ENCODE measurements around the gene NUP210L.

DNA sequence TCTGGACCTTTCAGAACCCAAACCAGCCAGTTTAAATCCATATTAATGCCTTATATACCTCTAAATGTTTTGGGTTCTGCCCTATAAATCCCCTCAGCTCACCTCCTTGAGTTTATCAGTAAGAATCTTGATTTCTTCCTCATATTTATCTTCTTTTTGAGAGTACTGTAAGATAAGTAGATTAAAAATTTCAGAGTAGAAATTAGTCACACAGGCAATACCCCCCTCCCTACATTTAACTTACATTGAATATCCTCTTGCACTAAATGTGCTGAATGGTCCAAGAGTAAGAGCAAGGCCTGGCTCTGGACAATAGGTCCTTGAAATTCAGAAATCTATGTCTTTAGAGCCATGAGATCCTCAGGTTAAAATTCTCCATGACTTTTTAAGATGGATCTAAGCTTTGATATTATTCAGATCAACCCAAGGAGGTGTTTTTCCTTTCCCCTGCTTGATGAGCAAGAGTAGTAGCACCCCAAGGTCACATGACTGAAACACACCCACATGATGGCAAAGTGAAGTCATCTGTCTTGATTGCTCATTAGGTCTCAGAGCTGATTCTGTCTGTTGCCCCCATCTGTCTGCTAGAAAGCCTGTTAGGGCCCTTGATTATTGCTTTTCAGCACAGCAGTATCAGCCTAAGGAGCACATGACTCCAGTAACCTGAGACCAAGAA is 15.8 kb upstream of the NUP210L start:
- no peak for TF ChIP-seq ZNF521 (tag by site-specific recombination; IDR thresholded peaks at IDR 0.05)
- TF ChIP-seq, protein P1, sequence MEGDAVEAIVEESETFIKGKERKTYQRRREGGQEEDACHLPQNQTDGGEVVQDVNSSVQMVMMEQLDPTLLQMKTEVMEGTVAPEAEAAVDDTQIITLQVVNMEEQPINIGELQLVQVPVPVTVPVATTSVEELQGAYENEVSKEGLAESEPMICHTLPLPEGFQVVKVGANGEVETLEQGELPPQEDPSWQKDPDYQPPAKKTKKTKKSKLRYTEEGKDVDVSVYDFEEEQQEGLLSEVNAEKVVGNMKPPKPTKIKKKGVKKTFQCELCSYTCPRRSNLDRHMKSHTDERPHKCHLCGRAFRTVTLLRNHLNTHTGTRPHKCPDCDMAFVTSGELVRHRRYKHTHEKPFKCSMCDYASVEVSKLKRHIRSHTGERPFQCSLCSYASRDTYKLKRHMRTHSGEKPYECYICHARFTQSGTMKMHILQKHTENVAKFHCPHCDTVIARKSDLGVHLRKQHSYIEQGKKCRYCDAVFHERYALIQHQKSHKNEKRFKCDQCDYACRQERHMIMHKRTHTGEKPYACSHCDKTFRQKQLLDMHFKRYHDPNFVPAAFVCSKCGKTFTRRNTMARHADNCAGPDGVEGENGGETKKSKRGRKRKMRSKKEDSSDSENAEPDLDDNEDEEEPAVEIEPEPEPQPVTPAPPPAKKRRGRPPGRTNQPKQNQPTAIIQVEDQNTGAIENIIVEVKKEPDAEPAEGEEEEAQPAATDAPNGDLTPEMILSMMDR (tag by site-specific recombination; IDR thresholded peaks at IDR 0.05) = no peak
- TF ChIP-seq, protein P2, sequence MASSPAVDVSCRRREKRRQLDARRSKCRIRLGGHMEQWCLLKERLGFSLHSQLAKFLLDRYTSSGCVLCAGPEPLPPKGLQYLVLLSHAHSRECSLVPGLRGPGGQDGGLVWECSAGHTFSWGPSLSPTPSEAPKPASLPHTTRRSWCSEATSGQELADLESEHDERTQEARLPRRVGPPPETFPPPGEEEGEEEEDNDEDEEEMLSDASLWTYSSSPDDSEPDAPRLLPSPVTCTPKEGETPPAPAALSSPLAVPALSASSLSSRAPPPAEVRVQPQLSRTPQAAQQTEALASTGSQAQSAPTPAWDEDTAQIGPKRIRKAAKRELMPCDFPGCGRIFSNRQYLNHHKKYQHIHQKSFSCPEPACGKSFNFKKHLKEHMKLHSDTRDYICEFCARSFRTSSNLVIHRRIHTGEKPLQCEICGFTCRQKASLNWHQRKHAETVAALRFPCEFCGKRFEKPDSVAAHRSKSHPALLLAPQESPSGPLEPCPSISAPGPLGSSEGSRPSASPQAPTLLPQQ (tag by site-specific recombination; IDR thresholded peaks at IDR 0.05) = no peak
- TF ChIP-seq REPIN1 (tag by site-specific recombination; IDR thresholded peaks at IDR 0.05; ENCODE audit: low read depth) = no peak
- TF ChIP-seq SETDB1 (IDR thresholded peaks at IDR 0.05; ENCODE audit: insufficient read length, low read length) = no peak
- no peak for TF ChIP-seq BCL11A (tag by site-specific recombination; IDR thresholded peaks at IDR 0.05; ENCODE audit: low read depth)
- no peak for TF ChIP-seq ZNF223 (tag by site-specific recombination; IDR thresholded peaks at IDR 0.05)
- no peak for TF ChIP-seq ZNF146 (tag by site-specific recombination; IDR thresholded peaks at IDR 0.05)
- TF ChIP-seq SP3 (tag by site-specific recombination; IDR thresholded peaks at IDR 0.05) = no peak
- no peak for TF ChIP-seq ZNF24 (tag by site-specific recombination; IDR thresholded peaks at IDR 0.05)
- TF ChIP-seq, protein P3, sequence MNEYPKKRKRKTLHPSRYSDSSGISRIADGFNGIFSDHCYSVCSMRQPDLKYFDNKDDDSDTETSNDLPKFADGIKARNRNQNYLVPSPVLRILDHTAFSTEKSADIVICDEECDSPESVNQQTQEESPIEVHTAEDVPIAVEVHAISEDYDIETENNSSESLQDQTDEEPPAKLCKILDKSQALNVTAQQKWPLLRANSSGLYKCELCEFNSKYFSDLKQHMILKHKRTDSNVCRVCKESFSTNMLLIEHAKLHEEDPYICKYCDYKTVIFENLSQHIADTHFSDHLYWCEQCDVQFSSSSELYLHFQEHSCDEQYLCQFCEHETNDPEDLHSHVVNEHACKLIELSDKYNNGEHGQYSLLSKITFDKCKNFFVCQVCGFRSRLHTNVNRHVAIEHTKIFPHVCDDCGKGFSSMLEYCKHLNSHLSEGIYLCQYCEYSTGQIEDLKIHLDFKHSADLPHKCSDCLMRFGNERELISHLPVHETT (tag by site-specific recombination; IDR thresholded peaks at IDR 0.05) = no peak
- TF ChIP-seq, protein P4, sequence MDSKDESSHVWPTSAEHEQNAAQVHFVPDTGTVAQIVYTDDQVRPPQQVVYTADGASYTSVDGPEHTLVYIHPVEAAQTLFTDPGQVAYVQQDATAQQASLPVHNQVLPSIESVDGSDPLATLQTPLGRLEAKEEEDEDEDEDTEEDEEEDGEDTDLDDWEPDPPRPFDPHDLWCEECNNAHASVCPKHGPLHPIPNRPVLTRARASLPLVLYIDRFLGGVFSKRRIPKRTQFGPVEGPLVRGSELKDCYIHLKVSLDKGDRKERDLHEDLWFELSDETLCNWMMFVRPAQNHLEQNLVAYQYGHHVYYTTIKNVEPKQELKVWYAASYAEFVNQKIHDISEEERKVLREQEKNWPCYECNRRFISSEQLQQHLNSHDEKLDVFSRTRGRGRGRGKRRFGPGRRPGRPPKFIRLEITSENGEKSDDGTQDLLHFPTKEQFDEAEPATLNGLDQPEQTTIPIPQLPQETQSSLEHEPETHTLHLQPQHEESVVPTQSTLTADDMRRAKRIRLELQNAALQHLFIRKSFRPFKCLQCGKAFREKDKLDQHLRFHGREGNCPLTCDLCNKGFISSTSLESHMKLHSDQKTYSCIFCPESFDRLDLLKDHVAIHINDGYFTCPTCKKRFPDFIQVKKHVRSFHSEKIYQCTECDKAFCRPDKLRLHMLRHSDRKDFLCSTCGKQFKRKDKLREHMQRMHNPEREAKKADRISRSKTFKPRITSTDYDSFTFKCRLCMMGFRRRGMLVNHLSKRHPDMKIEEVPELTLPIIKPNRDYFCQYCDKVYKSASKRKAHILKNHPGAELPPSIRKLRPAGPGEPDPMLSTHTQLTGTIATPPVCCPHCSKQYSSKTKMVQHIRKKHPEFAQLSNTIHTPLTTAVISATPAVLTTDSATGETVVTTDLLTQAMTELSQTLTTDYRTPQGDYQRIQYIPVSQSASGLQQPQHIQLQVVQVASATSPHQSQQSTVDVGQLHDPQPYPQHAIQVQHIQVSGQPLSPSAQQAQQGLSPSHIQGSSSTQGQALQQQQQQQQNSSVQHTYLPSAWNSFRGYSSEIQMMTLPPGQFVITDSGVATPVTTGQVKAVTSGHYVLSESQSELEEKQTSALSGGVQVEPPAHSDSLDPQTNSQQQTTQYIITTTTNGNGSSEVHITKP (tag by site-specific recombination; IDR thresholded peaks at IDR 0.05) = peak; percentile 14; the same call in 1 of the 2 replicates
